ENCODE data around the gene LCN1.

The LCN1 gene

GRCh38 chr9:135488527-135488926 lies 32.7 kb upstream of the LCN1 start:
- DNase-seq (ENCODE audit: low spot score) = no peak

GRCh38 chr9:135489188-135489906 lies 31.9 kb upstream of the LCN1 start:
- no peak for DNase-seq (ENCODE audit: low spot score)

GRCh38 chr9:135490166-135490870 lies 30.9 kb upstream of the LCN1 start:
- DNase-seq (ENCODE audit: low spot score) = no peak

- no peak for DNase-seq (ENCODE audit: low spot score)
Measured at GRCh38 chr9:135490980-135491464, 30.2 kb upstream of the LCN1 start.

GRCh38 chr9:135491764-135492163 lies 29.5 kb upstream of the LCN1 start:
- DNase-seq (ENCODE audit: low spot score) = no peak

GRCh38 chr9:135492886-135493669 lies 28.2 kb upstream of the LCN1 start:
- no peak for DNase-seq (ENCODE audit: low spot score)

- DNase-seq (ENCODE audit: low spot score) = no peak
Measured at GRCh38 chr9:135494791-135495559, 26.3 kb upstream of the LCN1 start.

GRCh38 chr9:135498381-135499126 lies 22.7 kb upstream of the LCN1 start:
- DNase-seq (ENCODE audit: low spot score) = no peak

GRCh38 chr9:135499326-135500070 lies 21.7 kb upstream of the LCN1 start:
- peak; percentile 93 for DNase-seq (ENCODE audit: low spot score)

- no peak for DNase-seq (ENCODE audit: low spot score)
Measured at GRCh38 chr9:135500071-135500524, 21.1 kb upstream of the LCN1 start.

- DNase-seq (ENCODE audit: low spot score) = peak; percentile 94
Measured at GRCh38 chr9:135500525-135501260, 20.5 kb upstream of the LCN1 start, which contains the start of gene MRPS2. Gene MRPS2 (plus strand): TSS chr9:135500682. CDS start chr9:135500711, 29 bp downstream.

- peak; percentile 80 for DNase-seq (ENCODE audit: low spot score)
Measured at GRCh38 chr9:135501261-135502167, 19.7 kb upstream of the LCN1 start.

GRCh38 chr9:135502168-135502872 lies 18.9 kb upstream of the LCN1 start:
- DNase-seq (ENCODE audit: low spot score) = no peak

- DNase-seq (ENCODE audit: low spot score) = no peak
Measured at GRCh38 chr9:135502873-135503321, 18.3 kb upstream of the LCN1 start.

GRCh38 chr9:135503371-135504261 lies 17.6 kb upstream of the LCN1 start:
- no peak for DNase-seq (ENCODE audit: low spot score)
